Measurements from ENCODE around the gene CEBPA. TPM values are rescaled to one million over a fixed set of nuclear protein-coding genes. Genes with fewer than 3 reads are reported as not detected.

The CEBPA gene
- total RNA-seq, 4 donors from 2014 or later: 27.1 to 33.5 (median 31.5) TPM

DNA sequence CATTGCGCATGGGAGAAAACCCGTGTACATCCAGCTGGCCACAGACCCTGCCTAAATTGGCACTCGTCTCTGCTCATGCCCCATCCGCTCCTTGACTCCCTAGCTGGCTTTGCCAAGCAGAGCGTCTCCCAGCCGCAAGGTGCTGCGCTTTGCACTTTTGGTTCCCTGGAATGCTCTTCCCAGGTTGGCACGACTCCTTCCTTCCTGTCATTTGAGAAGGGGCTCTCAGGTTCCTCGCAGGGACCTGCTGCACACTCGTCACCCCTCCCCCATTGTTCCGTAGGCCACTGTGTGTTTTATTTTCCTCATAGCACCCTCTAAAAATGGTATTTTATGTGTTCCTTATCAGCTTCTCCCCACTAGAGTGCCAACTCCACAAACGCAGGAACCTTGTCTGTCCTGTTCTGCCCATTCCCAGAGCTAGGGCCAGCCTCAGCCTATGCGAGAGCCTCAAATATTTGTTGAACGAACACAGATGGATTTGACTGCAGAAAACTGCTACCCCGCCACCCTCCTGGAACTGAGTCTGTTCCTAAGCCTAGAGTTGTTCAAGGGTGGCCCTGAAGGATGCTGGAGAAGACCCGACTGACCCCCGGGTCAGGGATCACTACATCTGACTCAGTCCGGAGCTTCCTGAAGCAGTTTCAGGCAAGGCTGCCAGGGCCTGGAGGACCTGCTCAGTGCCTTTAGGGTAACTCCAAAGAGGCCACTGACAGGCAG, 8.4 kb upstream of the CEBPA start:
- Histone ChIP-seq H3K36me3 (no peaks in the 10 kb centered on the region), H3K27me3 (peaks cover 0 to 23% (median 0%) of the 10 kb centered on the region in 4 donors), H3K9me3 (no peaks in the 10 kb centered on the region), H3K4me3 (no peak overlapping the region), H3K27ac (no peak overlapping the region), H3K4me1 (peaks cover 0 to 19% (median 2%) of the 10 kb centered on the region in 3 donors)
- 45 to 48% methylated on average over 15 of the region's 18 CpGs for WGBS, 2 donors
- TF ChIP-seq POLR2A (IDR thresholded peaks at IDR 0.05): no peak
- TF ChIP-seq, protein P1, sequence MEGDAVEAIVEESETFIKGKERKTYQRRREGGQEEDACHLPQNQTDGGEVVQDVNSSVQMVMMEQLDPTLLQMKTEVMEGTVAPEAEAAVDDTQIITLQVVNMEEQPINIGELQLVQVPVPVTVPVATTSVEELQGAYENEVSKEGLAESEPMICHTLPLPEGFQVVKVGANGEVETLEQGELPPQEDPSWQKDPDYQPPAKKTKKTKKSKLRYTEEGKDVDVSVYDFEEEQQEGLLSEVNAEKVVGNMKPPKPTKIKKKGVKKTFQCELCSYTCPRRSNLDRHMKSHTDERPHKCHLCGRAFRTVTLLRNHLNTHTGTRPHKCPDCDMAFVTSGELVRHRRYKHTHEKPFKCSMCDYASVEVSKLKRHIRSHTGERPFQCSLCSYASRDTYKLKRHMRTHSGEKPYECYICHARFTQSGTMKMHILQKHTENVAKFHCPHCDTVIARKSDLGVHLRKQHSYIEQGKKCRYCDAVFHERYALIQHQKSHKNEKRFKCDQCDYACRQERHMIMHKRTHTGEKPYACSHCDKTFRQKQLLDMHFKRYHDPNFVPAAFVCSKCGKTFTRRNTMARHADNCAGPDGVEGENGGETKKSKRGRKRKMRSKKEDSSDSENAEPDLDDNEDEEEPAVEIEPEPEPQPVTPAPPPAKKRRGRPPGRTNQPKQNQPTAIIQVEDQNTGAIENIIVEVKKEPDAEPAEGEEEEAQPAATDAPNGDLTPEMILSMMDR (IDR thresholded peaks at IDR 0.05): peak in 4 of 6 experiments; percentile 12 to 29 (median 16)
- DNase-seq: no peak
- intact Hi-C loops (cut with DNase I): no loop called here

DNA sequence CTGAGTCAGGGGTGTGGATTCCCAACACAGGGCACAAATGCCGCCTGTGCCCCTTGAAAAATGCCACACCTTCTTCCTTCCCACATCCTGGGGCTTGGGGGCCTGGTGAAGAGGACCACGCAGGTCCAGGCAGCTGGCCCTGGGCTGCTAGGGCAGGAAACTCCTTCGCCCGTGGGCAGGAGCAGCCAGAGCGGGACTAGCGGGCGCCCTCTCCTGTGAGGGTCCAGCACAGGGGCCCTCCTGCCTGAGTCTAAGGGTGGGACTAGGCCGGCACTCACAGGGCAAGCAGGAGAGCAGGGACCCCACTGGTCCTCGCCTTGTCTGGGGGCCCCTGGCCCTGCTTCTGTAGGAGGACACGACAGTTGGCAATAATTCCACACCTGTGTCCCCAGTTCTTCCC, 7.5 kb upstream of the CEBPA start:
- H3K9me3 ChIP-seq: no peaks in the 10 kb centered on the region
- no peak for DNase-seq
- 90 to 96% methylated on average over 4 to 8 of the region's 10 CpGs for WGBS, 2 donors
- no peak for TF ChIP-seq POLR2A (IDR thresholded peaks at IDR 0.05)
- H3K27me3 ChIP-seq: peaks cover 0 to 23% (median 0%) of the 10 kb centered on the region in 4 donors
- no peak overlapping the region for H3K4me3 ChIP-seq
- H3K27ac ChIP-seq: no peak overlapping the region
- no peaks in the 10 kb centered on the region for H3K36me3 ChIP-seq
- peaks cover 0 to 19% (median 2%) of the 10 kb centered on the region in 3 donors for H3K4me1 ChIP-seq
- intact Hi-C loops (cut with DNase I): no loop called here

DNA sequence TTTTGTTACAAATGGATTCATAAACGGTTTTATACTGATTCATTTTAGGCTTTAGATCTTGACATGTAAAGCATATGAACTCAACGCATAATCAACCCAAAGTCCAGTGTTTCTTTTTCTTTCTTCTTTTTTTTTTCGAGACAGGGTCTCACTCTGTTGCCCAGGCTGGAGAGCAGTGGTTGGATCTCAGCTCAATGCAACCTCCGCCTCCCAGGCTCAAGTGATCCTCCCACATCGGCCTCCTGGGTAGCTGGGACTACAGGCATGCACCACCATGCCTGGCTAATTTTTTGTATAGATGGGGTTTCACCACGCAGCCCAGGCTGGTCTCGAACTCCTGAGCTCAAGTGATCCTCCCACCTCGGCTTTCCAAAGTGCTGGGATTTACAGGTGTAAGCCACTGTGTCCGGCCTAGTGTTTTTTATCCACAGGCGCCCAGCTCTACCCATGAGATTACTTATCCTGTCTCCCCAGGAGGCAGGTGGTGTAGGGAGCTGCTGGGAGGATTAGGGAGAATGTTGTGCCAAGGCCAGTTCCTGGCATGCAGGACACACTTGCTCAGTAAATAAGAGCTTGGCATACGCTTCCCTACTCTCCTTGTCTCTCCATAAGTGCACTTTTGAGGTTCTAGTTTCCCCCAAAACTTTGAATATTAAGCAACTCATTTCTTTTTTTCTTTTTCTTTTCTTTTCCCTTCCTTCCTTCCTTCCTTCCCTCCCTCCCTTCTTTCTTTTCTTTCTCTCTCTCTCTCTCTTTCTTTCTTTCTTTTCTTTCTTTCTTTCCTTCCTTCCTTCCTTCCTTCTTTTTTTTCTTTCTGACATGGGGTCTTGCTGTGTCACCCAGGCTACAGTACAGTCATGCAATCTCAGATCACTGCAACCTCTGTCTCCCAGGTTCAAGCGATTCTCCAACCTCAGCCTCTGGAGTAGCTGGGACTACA, 4.8 kb upstream of the CEBPA start:
- no peak for TF ChIP-seq POLR2A (IDR thresholded peaks at IDR 0.05)
- TF ChIP-seq, protein P1 (IDR thresholded peaks at IDR 0.05): no peak
- Histone ChIP-seq H3K9me3 (no peaks in the 10 kb centered on the region), H3K4me3 (no peak overlapping the region), H3K4me1 (peaks cover 13 to 40% (median 14%) of the 10 kb centered on the region in 3 donors), H3K27me3 (peaks cover 0 to 30% (median 0%) of the 10 kb centered on the region in 4 donors), H3K27ac (no peak overlapping the region), H3K36me3 (no peaks in the 10 kb centered on the region)
- WGBS, 2 donors: 67 to 71% methylated on average over 11 to 12 of the region's 12 CpGs
- intact Hi-C loops (cut with DNase I): no loop called here
- DNase-seq: no peak

DNA sequence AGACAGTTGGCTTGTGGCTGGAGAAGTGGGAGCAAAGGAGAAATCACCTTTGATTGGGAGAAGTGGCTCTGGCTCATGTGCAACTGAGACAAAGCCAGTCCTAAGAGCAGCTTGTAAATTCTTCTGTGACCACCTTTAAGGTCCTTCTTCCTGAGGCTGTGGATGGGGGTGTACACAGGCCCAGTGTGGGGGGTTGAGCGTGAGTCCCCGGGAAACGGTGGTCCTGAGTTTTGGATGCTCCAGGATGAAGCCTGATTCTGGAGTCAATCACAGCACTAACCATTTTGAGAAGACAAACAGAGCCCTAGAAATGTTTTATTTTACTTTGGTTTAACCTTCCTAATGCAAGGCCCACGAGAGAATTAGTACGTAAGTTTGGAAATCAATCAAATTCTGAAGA, 3.9 kb upstream of the CEBPA start:
- Histone ChIP-seq H3K9me3 (no peaks in the 10 kb centered on the region), H3K36me3 (no peaks in the 10 kb centered on the region), H3K27me3 (peaks cover 0 to 28% (median 0%) of the 10 kb centered on the region in 4 donors), H3K4me3 (no peak overlapping the region), H3K4me1 (peaks cover 14 to 46% (median 16%) of the 10 kb centered on the region in 3 donors), H3K27ac (no peak overlapping the region)
- no peak for DNase-seq
- intact Hi-C loops (cut with DNase I): no loop called here
- TF ChIP-seq, protein P1 (IDR thresholded peaks at IDR 0.05): no peak
- TF ChIP-seq POLR2A (IDR thresholded peaks at IDR 0.05): no peak
- WGBS, 2 donors: 83 to 89% methylated on average over 5 of the region's 5 CpGs

DNA sequence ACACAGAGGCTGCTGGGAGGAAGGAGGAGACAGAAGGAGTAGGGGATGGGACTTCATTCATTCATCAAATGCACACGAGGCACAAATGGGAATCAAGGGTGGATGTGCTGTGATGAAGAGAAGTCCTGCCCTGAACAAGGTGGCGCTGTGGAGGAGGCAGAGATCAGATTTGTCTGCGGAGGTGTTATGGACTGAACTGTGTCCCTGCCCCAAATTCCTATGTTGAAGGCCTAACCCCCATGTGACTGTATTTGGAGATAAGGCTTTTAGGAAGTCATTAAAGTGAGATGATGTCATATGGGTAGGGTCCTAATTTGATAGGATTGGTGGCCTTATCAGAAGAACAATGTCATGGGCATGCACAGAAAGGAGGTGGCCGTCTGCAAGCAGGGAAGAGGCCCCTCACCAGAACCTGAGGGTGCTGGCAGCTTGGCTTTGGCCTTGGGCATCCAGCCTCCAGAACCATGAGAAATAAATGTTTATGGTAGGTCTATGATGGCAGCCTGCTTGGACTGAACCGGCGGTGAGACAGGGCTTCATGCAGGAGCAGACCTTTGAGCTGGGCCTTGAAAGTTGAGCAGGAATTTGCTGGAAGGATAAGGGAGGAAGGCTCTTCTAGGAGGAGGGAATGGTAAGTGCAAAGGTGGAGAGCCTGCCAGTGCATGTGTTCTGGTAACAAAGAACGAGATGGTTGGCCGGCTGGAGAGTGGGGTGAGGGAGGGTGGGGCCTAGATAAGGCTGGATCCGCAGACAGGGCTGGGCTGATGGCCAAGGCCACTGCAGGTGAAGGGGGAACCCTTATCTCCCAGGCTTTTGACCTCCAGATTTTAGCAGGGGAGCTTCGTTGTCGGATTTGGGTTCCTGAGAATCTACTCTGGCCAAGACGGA, 2.7 kb upstream of the CEBPA start:
- H3K9me3 ChIP-seq: no peaks in the 10 kb centered on the region
- peaks cover 0 to 29% (median 0%) of the 10 kb centered on the region in 4 donors for H3K27me3 ChIP-seq
- WGBS, 2 donors: 85 to 87% methylated on average over 12 of the region's 12 CpGs
- no peaks in the 10 kb centered on the region for H3K36me3 ChIP-seq
- H3K27ac ChIP-seq: no peak overlapping the region
- no peak for DNase-seq
- TF ChIP-seq POLR2A (IDR thresholded peaks at IDR 0.05): no peak
- TF ChIP-seq, protein P1 (IDR thresholded peaks at IDR 0.05): no peak
- no peak overlapping the region for H3K4me3 ChIP-seq
- intact Hi-C loops (cut with DNase I): loop anchor here (5.0 kb wide), 1 partner anchor 67 kb away; the partner anchor contains the start of gene CEBPG
- H3K4me1 ChIP-seq: peaks cover 16 to 47% (median 22%) of the 10 kb centered on the region in 3 donors

Measured in esophagus squamous epithelium (tissue), 5 donors.